DMS 273 treated with DMSO at 0.1 percent for 48 hours (cell line): ENCODE results near the gene SREK1IP1.

ENCODE experiments used
- DNase-seq: peaks from one replicate; lab custom pipeline; 2025; lab: John Stamatoyannopoulos, UW

SREK1IP1 gene

GRCh38 chr5:64682608-64683007 lies 85.9 kb downstream of the SREK1IP1 start:
- no peak for DNase-seq

DNA sequence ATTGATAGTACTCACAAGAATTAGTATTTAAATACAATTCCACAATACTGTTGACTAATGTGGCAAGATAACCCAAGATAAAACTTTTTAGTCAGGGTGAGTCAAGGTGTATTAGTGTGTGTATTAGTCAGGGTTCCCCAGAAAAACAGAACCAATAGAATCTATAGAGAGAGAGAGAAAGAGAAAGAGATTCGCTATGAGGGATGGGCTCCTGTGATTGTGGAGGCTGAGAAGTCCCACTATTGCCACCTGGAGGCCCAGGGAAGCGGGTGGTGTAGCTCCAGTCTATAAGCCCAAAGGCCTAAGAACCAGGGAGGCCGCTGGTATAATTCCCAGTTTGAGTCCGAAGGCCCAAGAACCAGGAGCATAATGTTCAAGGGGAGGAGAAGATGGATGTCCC lies 88.2 kb downstream of the SREK1IP1 start:
- no peak for DNase-seq

- DNase-seq: no peak
Measured at GRCh38 chr5:64678374-64678773, 90.1 kb downstream of the SREK1IP1 start.

DNA sequence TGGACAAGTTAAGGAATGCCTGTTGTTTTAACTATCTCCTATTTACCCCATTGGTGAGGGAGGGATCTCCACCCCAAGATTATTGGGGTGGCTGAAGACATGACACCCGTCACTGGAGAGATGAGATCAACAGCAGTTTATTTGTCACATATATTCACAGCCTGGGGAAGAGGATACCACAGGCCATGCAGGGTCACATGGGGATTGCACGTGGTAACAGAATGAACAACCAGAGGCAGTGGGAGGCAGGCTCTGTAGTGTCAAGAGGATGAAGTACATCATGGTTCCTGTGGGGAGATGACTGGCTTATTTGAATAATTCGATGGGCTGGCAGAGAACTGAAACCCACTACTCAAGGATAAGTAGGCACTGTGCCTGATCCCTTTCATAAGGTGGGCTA lies 96.8 kb downstream of the SREK1IP1 start:
- no peak for DNase-seq

DNA sequence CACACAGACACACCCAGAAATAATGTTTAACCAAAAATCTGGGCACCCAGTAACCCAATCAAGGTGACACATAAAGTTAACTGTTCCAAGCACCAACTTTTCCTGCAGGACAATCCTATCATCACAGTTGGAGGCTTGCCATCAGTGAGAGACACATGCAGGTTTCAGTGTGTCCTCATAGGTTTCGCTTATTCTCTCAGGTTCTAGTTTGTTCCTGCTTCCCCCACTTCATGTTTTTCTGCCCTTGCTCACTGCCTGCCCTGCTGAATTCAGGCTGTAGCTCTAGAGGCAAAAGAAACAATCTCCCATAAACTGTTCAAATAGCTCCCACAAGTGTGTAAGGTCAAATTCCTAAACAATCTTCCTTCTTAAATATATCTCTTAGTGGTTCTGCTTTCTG lies 98.2 kb downstream of the SREK1IP1 start:
- DNase-seq: no peak
